ENCODE results near the gene ZNF101.

Gene ZNF101

DNA sequence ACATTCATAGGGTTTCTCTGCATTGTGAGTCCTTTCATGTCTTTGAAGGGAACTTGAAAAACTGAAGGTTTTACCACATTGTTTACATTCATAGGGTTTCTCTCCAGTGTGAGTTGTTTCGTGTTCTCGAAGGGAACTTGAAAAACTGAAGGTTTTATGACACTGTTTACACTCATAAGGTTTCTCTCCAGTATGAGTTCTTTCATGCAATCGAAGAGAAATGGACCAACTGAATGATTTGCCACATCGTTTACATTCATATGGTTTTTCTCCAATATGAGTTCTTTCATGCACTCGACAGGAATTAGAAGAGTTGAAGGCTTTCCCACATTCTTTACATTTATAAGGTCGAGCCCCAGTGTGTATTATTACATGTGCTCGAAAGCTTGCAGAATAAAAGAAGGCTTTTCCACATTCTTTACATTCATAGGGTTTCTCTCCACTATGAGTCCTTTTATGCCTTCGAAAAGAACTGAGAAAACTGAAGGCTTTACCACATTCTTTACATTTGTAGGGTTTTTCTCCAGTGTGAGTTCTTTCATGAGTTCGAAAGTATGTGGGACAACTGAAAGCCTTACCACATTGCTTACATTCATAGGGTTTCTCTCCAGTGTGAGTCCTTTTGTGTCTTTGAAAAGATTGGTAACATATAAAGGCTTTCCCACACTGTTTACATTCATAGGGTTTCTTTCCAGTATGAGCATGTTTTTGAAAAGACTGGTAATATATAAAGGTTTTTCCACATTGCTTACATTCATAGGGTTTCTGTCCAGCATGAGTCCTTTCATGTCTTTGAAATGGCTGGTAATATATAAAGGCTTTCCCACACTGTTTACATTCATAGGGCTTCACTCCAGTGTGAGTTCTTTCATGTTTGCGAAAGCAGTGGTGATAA, 43.5 kb downstream of the ZNF101 start:
- DNase-seq (ENCODE audit: low read depth) = no peak

DNA sequence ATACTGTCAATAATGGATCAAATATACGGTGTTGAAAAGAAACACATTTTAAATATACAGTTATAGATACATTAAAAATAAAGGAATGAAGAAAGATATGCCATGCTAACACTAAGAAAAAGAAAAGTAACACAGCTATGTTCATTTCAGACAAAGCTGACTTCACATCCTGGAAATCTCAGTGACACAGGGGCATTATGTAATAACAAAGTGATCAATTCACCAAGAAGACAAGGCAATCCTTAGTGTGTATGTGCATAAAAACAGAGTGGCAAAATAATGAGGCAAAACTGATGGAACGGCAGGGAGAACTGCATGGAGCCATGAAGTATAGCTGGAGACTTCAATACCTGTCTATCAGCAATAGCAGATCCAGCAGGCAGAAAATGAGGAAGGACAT, 51.2 kb downstream of the ZNF101 start:
- no peak for DNase-seq (ENCODE audit: low read depth)

DNA sequence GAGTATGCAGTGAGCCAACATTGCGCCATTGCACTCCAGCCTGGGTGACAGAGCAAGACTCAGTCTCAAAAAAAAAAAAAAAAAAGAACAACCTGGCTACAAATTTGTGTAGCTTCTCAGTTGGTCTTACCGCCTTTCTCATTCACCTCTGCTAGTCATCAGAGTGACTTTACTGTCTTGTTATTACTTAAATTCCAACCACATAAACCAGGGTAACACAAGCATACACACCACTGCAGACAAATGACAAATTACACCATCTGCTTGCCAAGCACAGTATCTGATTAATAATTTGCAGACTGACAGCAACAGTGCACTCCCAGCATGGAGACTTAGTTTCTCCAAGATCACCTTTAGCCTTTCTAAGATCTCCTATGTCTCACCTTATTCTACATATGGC, 53.3 kb downstream of the ZNF101 start:
- no peak for DNase-seq (ENCODE audit: low read depth)

DNA sequence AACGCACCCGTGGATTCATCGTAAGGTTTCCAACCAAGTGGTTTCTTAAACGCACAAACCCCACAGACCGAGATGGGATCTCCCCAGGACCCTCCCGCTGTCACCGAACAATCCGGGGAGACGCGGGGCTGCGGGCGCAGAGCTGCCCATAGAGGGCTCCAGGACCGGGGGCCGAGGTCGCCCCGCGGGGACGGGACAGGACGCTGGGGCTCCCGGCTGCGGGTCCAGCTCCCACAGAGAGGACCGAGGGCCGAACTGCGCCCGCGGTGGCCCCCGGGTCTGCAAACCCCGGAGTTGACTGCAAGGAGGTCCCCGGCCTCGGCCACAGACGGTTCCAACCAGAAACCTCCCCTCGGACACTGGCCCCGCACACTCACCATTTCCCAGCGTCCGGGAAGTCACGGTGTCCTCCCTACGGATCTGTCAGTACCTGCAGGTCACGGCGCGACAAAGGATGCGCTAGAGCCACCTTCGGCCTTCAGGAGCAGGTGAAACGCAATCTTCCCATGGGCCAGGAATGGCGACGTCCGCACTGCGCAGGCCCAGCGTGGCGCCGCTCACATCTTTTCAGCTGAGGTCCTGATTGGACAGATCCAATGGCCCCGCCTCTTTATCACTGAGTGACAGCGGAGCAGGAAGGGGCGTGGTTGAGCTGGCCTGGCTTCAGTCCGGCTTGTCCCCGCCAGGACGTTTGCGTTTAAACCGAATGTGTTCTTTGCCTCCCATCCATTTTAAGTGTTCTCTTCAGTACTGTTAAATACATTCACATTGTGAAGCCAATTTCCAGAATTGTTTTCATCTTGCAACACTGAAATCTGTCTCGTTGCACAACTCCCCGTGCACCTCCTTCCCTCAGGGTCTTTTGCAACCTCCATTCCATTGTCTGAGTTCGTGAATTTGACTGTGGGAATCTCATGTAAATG, 64.2 kb downstream of the ZNF101 start, which contains the start of gene ZNF14:
TSS of gene ZNF14 (minus strand) at position 534 of the 923 bp plus-strand sequence. CDS start at position 380, 154 bp downstream.
- peak; percentile 85 for DNase-seq (ENCODE audit: low read depth)
